OCI-M1 (cell line): ENCODE measurements around the gene SALL2.

Experiments used
- DNase-seq: peaks from one replicate; lab custom pipeline; 2025; lab: John Stamatoyannopoulos, UW

SALL2 gene

GRCh38 chr14:21476925-21477681, 49.0 kb downstream of the SALL2 start, which contains the start of the genes RAB2B and TOX4:
TSS of gene RAB2B (minus strand) at chr14:21476959. CDS start at chr14:21476872, 87 bp downstream.
TSS of gene TOX4 (plus strand) at chr14:21477195. CDS start at chr14:21477279, 84 bp downstream.
- DNase-seq: peak; percentile 97

GRCh38 chr14:21476523-21476924, 49.6 kb downstream of the SALL2 start:
- DNase-seq: no peak

GRCh38 chr14:21475767-21476522, 50.2 kb downstream of the SALL2 start:
- peak; percentile 31 for DNase-seq
